GM21619 (cell line): ENCODE results near the gene MTG1.

Experiments used
- ATAC-seq: cut with Tn5 transposase; IDR thresholded peaks from one replicate; pipeline ENCODE4 v1.9.1; 2021; ENCODE audit not compliant: unreplicated experiment

The MTG1 gene

DNA sequence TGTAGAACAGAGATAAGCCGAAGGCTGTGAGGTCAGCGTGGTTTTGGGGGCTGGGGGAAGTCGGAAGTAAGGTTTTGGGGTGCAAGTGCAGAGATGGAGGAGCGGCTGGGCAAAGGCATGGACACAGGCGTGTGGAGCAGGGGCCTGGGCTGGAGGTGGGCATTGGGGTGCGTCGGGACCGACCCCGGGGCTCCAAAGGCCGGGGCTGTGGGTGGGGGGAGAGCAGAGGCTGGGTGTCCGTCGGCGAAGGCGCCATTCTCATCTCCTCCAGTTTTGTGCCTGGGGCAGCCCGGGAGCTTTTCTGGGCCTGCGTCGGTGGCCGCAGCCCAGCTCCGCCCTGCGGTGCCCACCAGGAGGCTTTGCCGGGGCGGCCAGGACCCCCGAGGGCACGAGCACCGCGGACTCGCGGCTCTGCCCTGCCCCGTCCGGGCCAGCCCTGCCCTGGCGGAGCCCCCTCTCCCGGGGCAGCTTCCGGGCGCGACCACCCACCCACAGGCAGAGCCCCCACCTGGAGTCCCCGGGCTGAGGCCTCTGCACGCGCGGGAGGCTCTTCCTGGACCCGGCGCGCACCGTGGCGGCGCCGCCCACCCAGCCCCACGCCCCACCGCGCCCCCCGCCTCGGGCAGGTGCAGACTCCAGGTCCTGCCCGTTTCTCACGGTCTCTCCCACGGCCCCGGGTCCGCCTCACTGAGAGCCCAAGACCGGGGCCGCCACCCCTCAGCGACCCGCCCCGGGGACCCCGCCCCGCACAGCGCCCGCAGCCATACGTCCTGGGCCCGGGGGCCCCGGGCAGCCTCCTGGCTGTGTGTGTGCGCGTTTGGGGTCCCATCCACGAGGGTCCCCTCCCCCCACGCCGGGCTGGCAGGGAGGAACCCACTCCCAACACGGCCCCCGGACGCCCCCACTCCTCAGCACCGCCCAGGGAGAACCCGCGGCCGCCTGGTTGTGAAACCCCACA, 52.1 kb downstream of the MTG1 start:
- ATAC-seq = no peak

DNA sequence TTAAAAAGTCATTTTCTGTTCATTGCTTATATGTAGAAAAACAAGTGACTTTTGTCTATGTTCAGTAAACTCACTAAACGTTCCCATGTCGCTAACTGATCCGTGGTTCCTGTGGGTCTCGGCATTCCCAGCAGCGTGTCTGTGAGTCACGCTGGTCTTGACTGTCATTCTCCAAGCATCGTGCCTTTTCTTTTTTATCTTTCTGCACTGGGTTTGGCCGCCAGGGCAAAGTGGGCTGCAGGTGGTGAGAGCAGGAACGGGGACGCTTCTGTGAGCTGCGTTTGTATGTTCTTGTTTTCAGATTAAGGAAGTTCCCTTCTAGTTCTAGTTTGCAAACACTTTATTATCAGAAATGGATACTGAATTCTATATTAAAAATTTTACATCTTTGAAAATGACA, 53.0 kb downstream of the MTG1 start:
- no peak for ATAC-seq

GRCh38 chr10:133448120-133448519, 54.2 kb downstream of the MTG1 start:
- no peak for ATAC-seq

DNA sequence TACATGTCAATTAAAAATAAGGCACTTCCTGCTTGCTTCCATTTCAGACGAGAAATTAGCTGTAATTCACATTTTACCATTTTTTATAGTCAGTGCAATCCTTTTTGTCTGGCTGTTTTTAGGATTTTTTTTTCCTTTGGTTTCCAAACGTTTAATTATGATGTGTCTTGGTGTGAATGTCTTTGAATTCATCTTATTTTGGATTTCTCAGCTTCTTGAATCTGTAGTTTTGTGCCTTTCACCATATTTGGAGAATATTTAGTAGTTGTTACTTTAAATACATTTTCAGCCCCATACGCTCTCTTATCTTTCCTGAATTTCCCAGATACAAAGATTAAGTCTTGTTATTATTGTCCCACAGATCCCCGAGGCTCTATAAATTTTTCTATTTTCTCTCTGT, 57.4 kb downstream of the MTG1 start:
- ATAC-seq = no peak

DNA sequence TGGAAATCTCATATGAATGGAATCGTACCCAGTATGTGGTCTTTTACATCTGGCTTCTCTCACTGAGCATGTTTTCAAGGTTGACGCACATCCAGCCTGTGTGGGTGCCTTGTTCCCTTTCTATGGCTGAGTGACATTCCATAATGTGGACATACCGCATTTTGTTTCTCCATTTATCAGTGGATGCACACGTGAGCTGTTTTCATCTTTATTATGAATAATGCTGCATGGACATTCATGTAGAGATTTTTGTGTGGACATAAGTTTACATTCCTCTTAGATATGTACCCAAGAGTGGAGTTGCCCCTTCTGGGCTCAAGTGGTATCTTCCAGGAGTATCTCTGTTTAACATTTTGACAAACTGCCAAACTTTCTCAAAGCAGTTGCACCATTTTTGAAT, 58.5 kb downstream of the MTG1 start:
- ATAC-seq = no peak

DNA sequence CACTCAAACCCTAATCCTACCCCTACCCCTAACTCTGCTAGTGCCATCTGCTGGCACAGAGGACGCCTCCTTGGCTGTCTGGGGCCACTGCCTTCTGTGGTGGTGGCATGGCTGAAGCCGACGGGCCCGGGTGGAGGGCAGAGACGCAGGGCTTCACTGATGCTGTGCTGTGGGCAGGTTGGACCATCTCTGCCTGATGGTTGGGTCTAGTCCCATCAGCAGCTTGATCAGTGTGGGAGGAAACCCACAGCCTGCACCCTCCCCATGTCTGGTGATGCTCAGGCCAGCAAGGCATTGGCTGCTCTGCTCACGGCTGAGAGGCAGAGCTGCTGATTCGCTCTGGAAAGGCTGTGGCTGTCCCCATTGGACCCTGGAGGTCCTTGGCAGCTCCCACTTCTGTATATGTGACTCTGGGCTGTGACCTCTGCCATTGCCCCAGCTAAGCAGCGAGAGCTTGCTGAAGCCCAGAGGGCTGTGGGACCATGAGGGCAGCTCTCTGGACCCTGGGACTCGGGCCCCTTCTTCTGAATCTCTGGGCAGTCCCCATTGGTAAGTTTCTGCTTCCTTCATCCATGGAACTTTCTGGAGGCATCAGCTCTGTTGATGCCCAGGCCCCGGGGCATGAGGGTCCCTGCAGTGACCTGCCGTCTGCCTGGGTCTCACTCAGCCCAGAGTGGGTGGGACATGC, 59.7 kb downstream of the MTG1 start, which contains the start of gene SCART1:
Gene SCART1 (plus strand): TSS at position 430 of the 688 bp plus-strand sequence. CDS start 53 bp downstream, at position 483.
- no peak for ATAC-seq

DNA sequence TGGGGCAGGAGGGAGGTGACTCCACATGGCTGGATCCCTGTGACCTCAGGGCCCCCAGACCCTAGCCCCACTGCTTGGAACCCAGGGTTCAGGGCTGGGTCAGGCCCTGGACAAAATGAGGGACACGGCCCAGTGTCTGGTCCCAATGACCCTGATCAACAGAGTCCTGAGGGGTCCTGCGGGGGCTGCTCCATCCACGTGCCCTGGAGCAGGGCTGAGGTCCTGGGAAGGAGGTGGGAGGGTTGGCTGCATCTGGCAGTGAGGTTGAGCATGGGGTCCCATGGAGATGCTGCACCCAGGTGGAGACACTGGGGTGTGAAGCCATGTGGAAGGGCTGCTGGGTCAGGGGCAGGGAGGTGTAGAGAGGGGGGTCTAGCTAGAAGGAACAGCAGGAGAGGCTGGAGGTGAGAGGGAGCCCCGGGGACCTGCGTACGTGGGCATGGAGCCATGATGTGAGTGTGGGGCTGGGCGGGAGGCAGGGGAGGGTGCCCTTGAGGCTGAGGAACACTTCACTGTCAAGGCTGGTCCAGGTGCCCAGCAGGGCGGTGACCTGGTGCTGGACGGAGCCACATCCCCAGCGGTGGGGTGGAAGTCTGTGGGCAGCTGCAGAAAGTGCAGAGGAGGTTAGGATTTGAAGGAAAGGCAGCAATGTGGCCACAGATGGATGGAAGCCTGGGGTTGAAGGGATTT, 60.4 kb downstream of the MTG1 start:
- no peak for ATAC-seq

DNA sequence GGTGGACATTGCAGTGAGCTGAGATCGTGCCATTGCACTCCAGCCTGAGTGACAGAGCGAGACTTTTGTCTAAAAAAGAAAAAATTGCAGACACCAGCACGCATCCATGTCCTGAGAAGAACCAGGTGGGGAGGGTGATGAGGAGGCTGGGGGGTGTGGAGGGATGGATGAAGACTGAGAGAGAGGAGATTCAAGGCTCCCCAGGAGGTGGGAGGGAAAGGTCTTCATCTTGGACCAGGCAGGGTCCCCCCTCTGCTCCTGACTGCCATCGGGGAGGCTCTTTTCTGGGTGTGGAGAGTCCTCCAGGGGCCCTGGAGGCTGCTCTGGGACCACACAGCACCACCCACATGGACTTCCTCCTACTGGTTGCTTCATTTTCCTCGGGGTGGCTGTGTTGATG, 61.2 kb downstream of the MTG1 start:
- no peak for ATAC-seq

- ATAC-seq = no peak
These were observed 61.7 kb downstream of the MTG1 start for GRCh38 chr10:133455611-133456031.

- ATAC-seq = no peak
These were observed 62.3 kb downstream of the MTG1 start for GRCh38 chr10:133456041-133456951.

DNA sequence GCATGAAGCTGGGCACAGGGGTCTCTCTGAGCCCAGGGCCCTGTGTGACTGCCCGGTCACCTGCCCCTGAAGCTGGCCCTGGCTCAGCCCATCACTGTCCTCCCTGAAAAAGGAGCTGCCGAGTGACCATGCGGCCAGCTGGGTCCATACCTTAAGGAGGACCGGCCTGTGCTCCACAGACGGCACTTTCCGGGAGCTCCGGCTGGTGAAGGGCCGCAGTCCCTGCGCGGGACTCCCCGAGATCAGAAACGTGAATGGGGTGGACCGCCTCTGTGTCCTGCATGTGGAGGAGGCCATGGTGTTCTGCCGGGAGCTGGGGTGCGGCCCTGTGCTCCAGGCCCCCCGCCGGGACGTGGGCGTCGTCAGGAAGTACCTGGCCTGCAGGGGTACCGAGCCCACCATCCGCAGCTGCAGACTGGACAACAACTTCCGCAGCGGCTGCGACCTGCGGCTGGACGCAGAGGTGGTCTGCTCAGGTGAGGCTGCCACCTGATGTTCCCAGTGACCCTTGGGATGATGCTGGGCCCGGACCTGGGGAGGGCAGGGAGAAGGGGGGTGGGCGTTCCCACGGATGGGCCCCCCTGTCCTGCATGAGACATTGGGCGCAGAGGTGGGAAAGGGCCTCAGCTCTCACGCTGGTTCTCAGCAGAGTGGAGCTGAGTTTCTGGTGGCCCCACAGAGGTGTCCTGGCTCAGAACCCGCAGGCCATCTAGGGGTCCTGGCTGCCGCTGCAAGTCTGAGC, 63.3 kb downstream of the MTG1 start:
- ATAC-seq = no peak

DNA sequence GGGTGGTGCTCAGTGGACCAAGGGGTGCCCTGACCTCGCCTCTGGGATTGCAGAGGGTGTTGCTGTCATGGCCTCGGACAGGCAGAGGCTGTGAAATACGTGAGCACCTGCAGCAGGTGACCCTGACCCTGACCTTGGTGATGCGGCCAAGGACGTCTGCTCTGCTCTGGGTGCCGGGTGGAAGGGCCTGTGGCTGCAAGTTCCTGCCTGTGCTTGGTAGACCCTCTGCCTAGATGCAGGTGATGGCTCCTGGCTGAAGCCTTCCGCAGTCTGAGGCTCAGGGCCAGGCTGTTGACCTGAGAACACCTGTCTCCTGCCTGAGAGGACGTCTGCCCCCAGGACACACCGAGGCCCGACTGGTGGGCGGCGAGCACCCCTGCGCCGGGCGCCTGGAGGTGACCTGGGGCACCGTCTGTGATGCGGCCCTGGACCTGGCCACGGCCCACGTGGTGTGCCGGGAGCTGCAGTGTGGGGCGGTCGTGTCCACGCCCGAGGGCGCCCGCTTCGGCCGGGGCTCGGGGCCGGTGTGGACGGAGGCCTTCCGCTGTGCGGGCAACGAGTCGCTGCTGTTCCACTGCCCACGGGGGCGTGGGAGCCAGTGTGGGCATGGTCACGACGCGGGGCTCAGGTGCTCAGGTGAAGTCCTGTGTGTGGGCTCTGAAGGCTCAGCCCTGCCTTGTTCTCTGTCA, 64.2 kb downstream of the MTG1 start:
- ATAC-seq = no peak

GRCh38 chr10:133458710-133459453, 64.9 kb downstream of the MTG1 start:
- ATAC-seq = no peak

DNA sequence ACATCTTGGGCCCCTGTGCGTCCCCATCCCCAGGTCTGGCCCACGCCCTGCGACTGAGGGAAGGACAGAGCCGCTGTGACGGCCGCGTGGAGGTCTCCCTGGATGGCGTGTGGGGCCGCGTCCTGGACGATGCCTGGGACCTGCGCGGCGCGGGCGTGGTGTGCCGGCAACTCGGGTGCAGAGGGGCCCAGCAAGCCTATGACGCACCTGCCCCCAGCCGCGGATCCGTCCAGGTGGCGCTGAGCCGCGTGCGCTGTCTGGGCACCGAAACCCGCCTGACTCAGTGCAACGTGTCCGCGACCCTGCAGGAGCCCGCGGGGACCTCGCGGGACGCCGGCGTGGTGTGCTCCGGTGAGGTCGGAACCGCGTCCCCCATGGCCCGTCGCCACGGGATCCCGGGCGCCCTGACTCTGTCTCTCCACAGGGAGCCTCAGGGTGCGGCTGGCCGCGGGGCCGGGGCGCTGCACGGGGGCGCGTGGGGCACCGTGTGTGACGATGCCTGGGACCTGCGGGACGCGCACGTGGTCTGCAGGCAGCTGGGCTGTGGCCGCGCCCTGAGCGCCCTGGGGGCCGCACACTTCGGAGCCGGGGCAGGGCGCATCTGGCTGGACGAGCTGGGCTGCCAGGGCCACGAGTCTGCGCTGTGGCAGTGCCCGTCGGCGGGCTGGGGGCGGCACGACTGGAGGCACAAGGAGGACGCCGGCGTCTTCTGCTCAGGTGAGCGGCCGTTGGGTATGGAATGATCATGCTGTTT, 65.7 kb downstream of the MTG1 start:
- ATAC-seq = no peak

- no peak for ATAC-seq
These were observed 66.3 kb downstream of the MTG1 start for GRCh38 chr10:133460208-133460769.

DNA sequence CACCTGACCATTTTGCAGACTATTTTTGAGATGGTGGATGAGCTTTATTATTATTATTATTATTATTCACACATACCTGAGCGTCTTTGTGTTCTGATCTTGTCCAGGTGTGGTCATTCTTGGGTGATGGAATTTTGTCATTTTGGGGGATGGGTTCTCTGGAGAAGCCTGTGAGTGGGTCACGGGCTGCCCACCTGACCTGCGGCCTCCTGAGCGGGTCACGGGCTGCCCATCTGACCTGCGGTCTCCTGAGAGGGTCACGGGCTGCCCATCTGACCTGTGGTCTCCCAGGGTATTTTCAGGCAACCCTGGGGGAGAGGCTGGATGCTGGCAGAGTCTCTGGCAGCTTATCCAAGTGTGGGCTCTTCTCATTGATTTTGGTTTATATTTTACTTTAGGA, 67.1 kb downstream of the MTG1 start:
- no peak for ATAC-seq

DNA sequence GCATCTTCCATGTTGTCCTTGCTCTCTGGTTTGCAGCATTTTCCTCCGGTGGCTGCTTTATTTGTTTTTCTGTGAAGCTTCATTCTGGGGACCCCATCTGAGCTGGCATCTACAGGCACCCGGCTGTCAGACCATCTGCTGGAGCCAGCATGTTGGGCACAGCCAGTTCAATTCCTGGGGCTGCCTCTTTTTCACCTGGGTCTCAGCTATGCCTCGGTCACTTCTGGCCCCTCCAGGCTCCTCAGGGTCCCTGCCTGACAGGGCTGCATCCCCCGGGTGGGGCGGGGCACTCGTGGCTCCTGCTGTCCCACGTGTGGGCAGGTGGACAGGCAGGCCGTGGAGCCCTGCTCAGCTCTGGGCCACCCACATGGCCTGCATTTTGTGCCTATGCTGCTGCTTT, 67.9 kb downstream of the MTG1 start:
- ATAC-seq = no peak
